MCF 10A (cell line): ENCODE measurements around the gene KDM5A. TPM values are rescaled to one million over a fixed set of nuclear protein-coding genes. Genes with fewer than 3 reads are reported as not detected.
"Not testable (repeated sequence)": the region's sequence is repeated elsewhere in the genome, so short reads cannot be mapped to it uniquely, and the experiment has no call there.

Source experiments
- BruUV-seq: library from RNA; stranded (reverse); fragments of 400-500 nt; replicated peaks from 2 replicates; lab custom pipeline; 2021; lab: Mats Ljungman, UMichigan
- CTCF ChIA-PET: fragments of 300-600 bp; sonication (Branson Sonifier 250); formaldehyde crosslinking; extraction: SDS; loops from one replicate; lab custom pipeline; 2021; ENCODE audit warnings: antibody characterized with exemption, inconsistent platforms; lab: Yijun Ruan, JAX
- POLR2A ChIA-PET: fragments of 300-600, 350-650 bp; sonication (Branson Sonifier 250); formaldehyde crosslinking; extraction: SDS; loops from one replicate; lab custom pipeline; 2020; ENCODE audit warnings: antibody characterized with exemption, inconsistent platforms; lab: Yijun Ruan, JAX
- DNase-seq: peaks from one replicate; pipeline ENCODE4 v3.0.0-alpha.2; 2018; ENCODE audit not compliant: unreplicated experiment
- H3K27ac Mint-ChIP-seq: one replicate; pipeline ENCODE4 v1.8.0; 2022; ENCODE audit warnings: mild to moderate bottlenecking, low read depth, mixed read lengths; ENCODE audit not compliant: unreplicated experiment
- H3K27me3 Mint-ChIP-seq: one replicate; pipeline ENCODE4 v1.8.0; 2022; ENCODE audit warnings: mixed read lengths; ENCODE audit not compliant: insufficient read depth, unreplicated experiment
- H3K36me3 Mint-ChIP-seq: one replicate; pipeline ENCODE4 v1.8.0; 2022; ENCODE audit warnings: mild to moderate bottlenecking, moderate library complexity, mixed read lengths; ENCODE audit not compliant: insufficient read depth, unreplicated experiment
- H3K4me1 Mint-ChIP-seq: one replicate; pipeline ENCODE4 v1.8.0; 2022; ENCODE audit warnings: mixed read lengths; ENCODE audit not compliant: insufficient read depth, unreplicated experiment
- H3K4me3 Mint-ChIP-seq: one replicate; pipeline ENCODE4 v1.8.0; 2022; ENCODE audit warnings: mild to moderate bottlenecking, moderate library complexity, mixed read lengths; ENCODE audit not compliant: unreplicated experiment
- H3K9me3 Mint-ChIP-seq: one replicate; pipeline ENCODE4 v1.8.0; 2022; ENCODE audit warnings: mixed read lengths; ENCODE audit not compliant: unreplicated experiment
- CTCF ChIP-seq: fragments of 200-600 bp; IDR thresholded peaks from one replicate; pipeline ENCODE4 v1.8.0; 2022; ENCODE audit warnings: antibody characterized with exemption, mild to moderate bottlenecking; ENCODE audit not compliant: unreplicated experiment
- intact Hi-C: fragments of 100-400 bp; cut with micrococcal nuclease; formaldehyde crosslinking; loops from 2 replicates; pipeline ENCODE4 v1.14.1; 2022
- total RNA-seq: library from RNA; stranded (reverse); gene quantifications from 2 replicates; pipeline ENCODE4 v1.2.3, GENCODE V29; 2022

KDM5A gene
- total RNA-seq, 1 experiment from 2014 or later = 58.0 TPM

GRCh38 chr12:318759-319515 lies 70.2 kb downstream of the KDM5A start:
- H3K4me3 Mint-ChIP-seq = no peak overlapping the region
- no peaks in the 10 kb centered on the region for H3K9me3 Mint-ChIP-seq
- no peaks in the 10 kb centered on the region for H3K27me3 Mint-ChIP-seq
- DNase-seq = no peak
- no TSS peak for BruUV-seq
- peaks cover 5% of the 10 kb centered on the region for H3K4me1 Mint-ChIP-seq
- H3K27ac Mint-ChIP-seq = no peak overlapping the region
- ChIA-PET CTCF (interaction anchor here (0.6 kb wide), 1 partner anchor 81 kb away, joined by 3 read pairs; no protein-coding TSS in a partner anchor), POLR2A (no interaction called here)
- peaks cover 100% of the 10 kb centered on the region for H3K36me3 Mint-ChIP-seq
- TF ChIP-seq CTCF = no peak
- intact Hi-C loops = no loop called here

DNA sequence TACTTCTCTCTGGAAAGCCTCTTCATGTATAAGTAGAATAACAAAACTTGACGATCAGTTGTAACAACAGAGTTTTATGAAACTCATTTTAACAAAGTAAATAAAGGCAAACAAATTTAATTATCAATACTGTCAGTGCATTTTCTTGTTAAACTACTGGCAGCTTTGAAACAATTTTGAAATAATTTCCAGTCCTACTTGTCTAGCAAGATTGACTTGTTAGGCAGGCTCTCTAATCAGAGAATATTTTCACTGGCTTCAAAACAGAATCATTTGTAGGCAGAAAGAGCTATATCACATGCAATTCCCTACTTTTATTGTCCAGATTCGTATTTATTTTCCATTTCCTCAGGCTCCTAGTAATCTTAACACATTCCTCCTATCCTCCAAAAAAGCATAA lies 80.6 kb downstream of the KDM5A start:
- intact Hi-C loops = no loop called here
- H3K27ac Mint-ChIP-seq = no peak overlapping the region
- H3K9me3 Mint-ChIP-seq = no peaks in the 10 kb centered on the region
- peaks cover 96% of the 10 kb centered on the region for H3K36me3 Mint-ChIP-seq
- H3K4me3 Mint-ChIP-seq = no peak overlapping the region
- DNase-seq = no peak
- no TSS peak for BruUV-seq
- POLR2A ChIA-PET = no interaction called here
- H3K27me3 Mint-ChIP-seq = no peaks in the 10 kb centered on the region
- CTCF ChIA-PET = no interaction called here
- TF ChIP-seq CTCF = no peak
- no peaks in the 10 kb centered on the region for H3K4me1 Mint-ChIP-seq

- no peak overlapping the region for H3K27ac Mint-ChIP-seq
- H3K27me3 Mint-ChIP-seq = no peaks in the 10 kb centered on the region
- no peak overlapping the region for H3K4me3 Mint-ChIP-seq
- no peaks in the 10 kb centered on the region for H3K9me3 Mint-ChIP-seq
- no peak for TF ChIP-seq CTCF
- intact Hi-C loops = no loop called here
- ChIA-PET CTCF (no interaction called here), POLR2A (no interaction called here)
- no peaks in the 10 kb centered on the region for H3K4me1 Mint-ChIP-seq
- no peak for DNase-seq
- peaks cover 99% of the 10 kb centered on the region for H3K36me3 Mint-ChIP-seq
- BruUV-seq = TSS peak; percentile 76
Observed at GRCh38 chr12:307406-307805, 81.7 kb downstream of the KDM5A start.

- no peaks in the 10 kb centered on the region for H3K27me3 Mint-ChIP-seq
- H3K4me3 Mint-ChIP-seq = no peak overlapping the region
- no TSS peak for BruUV-seq
- TF ChIP-seq CTCF = no peak
- H3K36me3 Mint-ChIP-seq = peaks cover 99% of the 10 kb centered on the region
- no peak overlapping the region for H3K27ac Mint-ChIP-seq
- intact Hi-C loops = no loop called here
- POLR2A ChIA-PET = interaction anchor here (0.6 to 0.8 kb wide), 2 partner anchors 15 to 25 kb away, joined by 3 read pairs; no protein-coding TSS in a partner anchor
- DNase-seq = no peak
- H3K9me3 Mint-ChIP-seq = peaks cover 10% of the 10 kb centered on the region
- no peaks in the 10 kb centered on the region for H3K4me1 Mint-ChIP-seq
- CTCF ChIA-PET = no interaction called here
Observed at GRCh38 chr12:304805-305204, 84.3 kb downstream of the KDM5A start.

GRCh38 chr12:302766-303165 lies 86.4 kb downstream of the KDM5A start:
- peaks cover 24% of the 10 kb centered on the region for H3K9me3 Mint-ChIP-seq
- H3K27me3 Mint-ChIP-seq, H3K27ac Mint-ChIP-seq, H3K4me3 Mint-ChIP-seq, BruUV-seq, intact Hi-C loops, H3K4me1 Mint-ChIP-seq, DNase-seq: not testable (repeated sequence)
- ChIA-PET CTCF (interaction anchor here (0.6 kb wide), 1 partner anchor 67 kb away, joined by 3 read pairs; no protein-coding TSS in a partner anchor), POLR2A (interaction anchor here (0.6 kb wide), 1 partner anchor 48 kb away, joined by 3 read pairs; no protein-coding TSS in a partner anchor)
- H3K36me3 Mint-ChIP-seq = peaks cover 94% of the 10 kb centered on the region

DNA sequence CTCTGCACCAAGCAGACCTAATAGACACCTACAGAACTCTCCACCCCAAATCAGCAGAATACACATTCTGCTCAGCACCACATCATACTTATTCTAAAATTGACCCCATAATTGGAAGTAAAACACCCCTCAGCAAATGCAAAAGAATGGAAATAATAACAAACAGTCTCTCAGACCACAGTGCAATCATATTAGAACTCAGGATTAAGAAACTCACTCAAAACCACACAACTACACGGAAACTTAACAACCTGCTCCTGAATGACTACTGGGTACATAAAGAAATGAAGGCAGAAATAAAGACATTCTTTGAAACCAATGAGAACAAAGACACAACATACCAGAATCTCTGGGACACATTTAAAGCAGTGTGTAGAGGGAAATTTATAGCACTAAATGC lies 89.0 kb downstream of the KDM5A start:
- POLR2A ChIA-PET = interaction anchor here (0.8 to 0.9 kb wide), 2 partner anchors 11 to 72 kb away, joined by 3 to 4 read pairs; no protein-coding TSS in a partner anchor

More for the DNA sequence above, 89.0 kb downstream of the KDM5A start:
- CTCF ChIA-PET, intact Hi-C loops, H3K4me3 Mint-ChIP-seq, H3K27ac Mint-ChIP-seq, H3K27me3 Mint-ChIP-seq, BruUV-seq, DNase-seq, H3K4me1 Mint-ChIP-seq: not testable (repeated sequence)
- Mint-ChIP-seq H3K36me3 (peaks cover 87% of the 10 kb centered on the region), H3K9me3 (peaks cover 24% of the 10 kb centered on the region)
